Activated naive CD4-positive, alpha-beta T cell treated with anti-CD3 and anti-CD28 coated beads for 36 hours (primary cell): ENCODE results near the gene DCUN1D2. TPM values are rescaled to one million over a fixed set of nuclear protein-coding genes. Genes with fewer than 3 reads are reported as not detected.

ENCODE experiments used
- CTCF ChIA-PET: fragments of 350-600 bp; sonication (Branson Sonifier 250); formaldehyde crosslinking; loops from one replicate; lab custom pipeline; 2021; ENCODE audit warnings: antibody characterized with exemption; lab: Charles Lee
- DNase-seq: peaks from one replicate; pipeline ENCODE4 v3.0.0-alpha.2; 2020
- H3K27ac Mint-ChIP-seq: one replicate; pipeline ENCODE4 v1.8.0; 2021; ENCODE audit warnings: mild to moderate bottlenecking, mixed read lengths
- H3K27me3 Mint-ChIP-seq: one replicate; pipeline ENCODE4 v1.8.0; 2021; ENCODE audit warnings: low read depth, mixed read lengths
- H3K36me3 Mint-ChIP-seq: one replicate; pipeline ENCODE4 v1.8.0; 2021; ENCODE audit warnings: low read depth, mixed read lengths
- H3K4me1 Mint-ChIP-seq: one replicate; pipeline ENCODE4 v1.8.0; 2021; ENCODE audit warnings: low read depth, mixed read lengths
- H3K4me3 Mint-ChIP-seq: one replicate; pipeline ENCODE4 v1.8.0; 2021; ENCODE audit warnings: mild to moderate bottlenecking, moderate library complexity, mixed read lengths
- H3K9me3 Mint-ChIP-seq: one replicate; pipeline ENCODE4 v1.8.0; 2021; ENCODE audit warnings: mixed read lengths
- intact Hi-C: fragments of 100-400 bp; cut with micrococcal nuclease; formaldehyde crosslinking; loops from one replicate; pipeline ENCODE4 v1.15.1; 2023
- total RNA-seq, 2 experiments: library from RNA; stranded (reverse); gene quantifications; one replicate each; pipeline ENCODE4 v1.2.3, GENCODE V29; 2021

The DCUN1D2 gene
- total RNA-seq, 2 experiments from 2014 or later, result 14.3 to 14.7 TPM

- no peak overlapping the region for H3K27ac Mint-ChIP-seq
- no peaks in the 10 kb centered on the region for H3K4me1 Mint-ChIP-seq
- intact Hi-C loops, result no loop called here
- H3K9me3 Mint-ChIP-seq, result no peaks in the 10 kb centered on the region
- no peaks in the 10 kb centered on the region for H3K36me3 Mint-ChIP-seq
- DNase-seq, result no peak
- H3K4me3 Mint-ChIP-seq, result no peak overlapping the region
- CTCF ChIA-PET, result no interaction called here
- no peaks in the 10 kb centered on the region for H3K27me3 Mint-ChIP-seq
Observed at GRCh38 chr13:113418722-113419049, 71.8 kb downstream of the DCUN1D2 start.

- CTCF ChIA-PET, result no interaction called here
- intact Hi-C loops, result no loop called here
- H3K36me3 Mint-ChIP-seq, result no peaks in the 10 kb centered on the region
- no peak overlapping the region for H3K4me3 Mint-ChIP-seq
- no peaks in the 10 kb centered on the region for H3K27me3 Mint-ChIP-seq
- H3K9me3 Mint-ChIP-seq, result no peaks in the 10 kb centered on the region
- no peak overlapping the region for H3K27ac Mint-ChIP-seq
- DNase-seq, result no peak
- H3K4me1 Mint-ChIP-seq, result no peaks in the 10 kb centered on the region
Observed at GRCh38 chr13:113417836-113418721, 72.4 kb downstream of the DCUN1D2 start.

GRCh38 chr13:113417008-113417751 lies 73.3 kb downstream of the DCUN1D2 start:
- Mint-ChIP-seq H3K4me1 (no peaks in the 10 kb centered on the region), H3K27ac (no peak overlapping the region), H3K36me3 (no peaks in the 10 kb centered on the region), H3K27me3 (no peaks in the 10 kb centered on the region), H3K9me3 (no peaks in the 10 kb centered on the region), H3K4me3 (no peak overlapping the region)
- CTCF ChIA-PET, result no interaction called here
- intact Hi-C loops, result no loop called here
- no peak for DNase-seq

- no peaks in the 10 kb centered on the region for H3K4me1 Mint-ChIP-seq
- intact Hi-C loops, result no loop called here
- CTCF ChIA-PET, result no interaction called here
- H3K27me3 Mint-ChIP-seq, result no peaks in the 10 kb centered on the region
- H3K36me3 Mint-ChIP-seq, result no peaks in the 10 kb centered on the region
- no peaks in the 10 kb centered on the region for H3K9me3 Mint-ChIP-seq
- H3K27ac Mint-ChIP-seq, result no peak overlapping the region
- no peak for DNase-seq
- no peak overlapping the region for H3K4me3 Mint-ChIP-seq
Observed at GRCh38 chr13:113415825-113416224, 74.7 kb downstream of the DCUN1D2 start.

- no peak overlapping the region for H3K4me3 Mint-ChIP-seq
- no peaks in the 10 kb centered on the region for H3K4me1 Mint-ChIP-seq
- no peak overlapping the region for H3K27ac Mint-ChIP-seq
- intact Hi-C loops, result no loop called here
- no peaks in the 10 kb centered on the region for H3K27me3 Mint-ChIP-seq
- no peak for DNase-seq
- H3K36me3 Mint-ChIP-seq, result no peaks in the 10 kb centered on the region
- CTCF ChIA-PET, result no interaction called here
- H3K9me3 Mint-ChIP-seq, result no peaks in the 10 kb centered on the region
Observed at GRCh38 chr13:113415032-113415431, 75.5 kb downstream of the DCUN1D2 start.

GRCh38 chr13:113414335-113414734 lies 76.2 kb downstream of the DCUN1D2 start:
- intact Hi-C loops, result no loop called here
- no peak overlapping the region for H3K4me3 Mint-ChIP-seq
- CTCF ChIA-PET, result no interaction called here
- H3K9me3 Mint-ChIP-seq, result no peaks in the 10 kb centered on the region
- DNase-seq, result no peak
- H3K27me3 Mint-ChIP-seq, result no peaks in the 10 kb centered on the region
- no peaks in the 10 kb centered on the region for H3K4me1 Mint-ChIP-seq
- no peak overlapping the region for H3K27ac Mint-ChIP-seq
- H3K36me3 Mint-ChIP-seq, result no peaks in the 10 kb centered on the region

GRCh38 chr13:113413898-113414282 lies 76.6 kb downstream of the DCUN1D2 start:
- intact Hi-C loops, result no loop called here
- Mint-ChIP-seq H3K4me1 (no peaks in the 10 kb centered on the region), H3K27ac (no peak overlapping the region), H3K4me3 (no peak overlapping the region), H3K9me3 (no peaks in the 10 kb centered on the region), H3K36me3 (no peaks in the 10 kb centered on the region), H3K27me3 (no peaks in the 10 kb centered on the region)
- no peak for DNase-seq
- CTCF ChIA-PET, result no interaction called here

- intact Hi-C loops, result no loop called here
- H3K36me3 Mint-ChIP-seq, result no peaks in the 10 kb centered on the region
- H3K4me3 Mint-ChIP-seq, result no peak overlapping the region
- no peak for DNase-seq
- CTCF ChIA-PET, result no interaction called here
- no peak overlapping the region for H3K27ac Mint-ChIP-seq
- no peaks in the 10 kb centered on the region for H3K4me1 Mint-ChIP-seq
- H3K9me3 Mint-ChIP-seq, result no peaks in the 10 kb centered on the region
- no peaks in the 10 kb centered on the region for H3K27me3 Mint-ChIP-seq
Observed at GRCh38 chr13:113413178-113413897, 77.2 kb downstream of the DCUN1D2 start.

- H3K27me3 Mint-ChIP-seq, result no peaks in the 10 kb centered on the region
- H3K36me3 Mint-ChIP-seq, result no peaks in the 10 kb centered on the region
- no peak for DNase-seq
- no peaks in the 10 kb centered on the region for H3K4me1 Mint-ChIP-seq
- intact Hi-C loops, result no loop called here
- H3K27ac Mint-ChIP-seq, result no peak overlapping the region
- no peak overlapping the region for H3K4me3 Mint-ChIP-seq
- CTCF ChIA-PET, result no interaction called here
- no peaks in the 10 kb centered on the region for H3K9me3 Mint-ChIP-seq
Observed at GRCh38 chr13:113412440-113412839, 78.1 kb downstream of the DCUN1D2 start.

- DNase-seq, result no peak
- H3K4me1 Mint-ChIP-seq, result no peaks in the 10 kb centered on the region
- CTCF ChIA-PET, result no interaction called here
- H3K27me3 Mint-ChIP-seq, result no peaks in the 10 kb centered on the region
- intact Hi-C loops, result no loop called here
- H3K36me3 Mint-ChIP-seq, result no peaks in the 10 kb centered on the region
- no peak overlapping the region for H3K27ac Mint-ChIP-seq
- no peaks in the 10 kb centered on the region for H3K9me3 Mint-ChIP-seq
- H3K4me3 Mint-ChIP-seq, result no peak overlapping the region
Observed at GRCh38 chr13:113411216-113412023, 79.1 kb downstream of the DCUN1D2 start.

GRCh38 chr13:113410472-113411201 lies 79.9 kb downstream of the DCUN1D2 start:
- no peak overlapping the region for H3K4me3 Mint-ChIP-seq
- no peak overlapping the region for H3K27ac Mint-ChIP-seq
- no peak for DNase-seq
- no peaks in the 10 kb centered on the region for H3K4me1 Mint-ChIP-seq
- no peaks in the 10 kb centered on the region for H3K36me3 Mint-ChIP-seq
- CTCF ChIA-PET, result no interaction called here
- no peaks in the 10 kb centered on the region for H3K27me3 Mint-ChIP-seq
- H3K9me3 Mint-ChIP-seq, result no peaks in the 10 kb centered on the region
- intact Hi-C loops, result no loop called here
